Stimulated activated CD8-positive, alpha-beta memory T cell treated with anti-CD3 and anti-CD28 coated beads, Interleukin-4, amount 100 ng/mL, for 24 hours (primary cell): ENCODE results near the gene NLGN1.

ENCODE experiments used
- DNase-seq: peaks from one replicate; pipeline ENCODE4 v3.0.0-alpha.2; 2020; ENCODE audit warnings: low read depth

NLGN1 gene

GRCh38 chr3:173912126-173912525 lies 514.6 kb downstream of the NLGN1 start:
- DNase-seq: no peak

DNA sequence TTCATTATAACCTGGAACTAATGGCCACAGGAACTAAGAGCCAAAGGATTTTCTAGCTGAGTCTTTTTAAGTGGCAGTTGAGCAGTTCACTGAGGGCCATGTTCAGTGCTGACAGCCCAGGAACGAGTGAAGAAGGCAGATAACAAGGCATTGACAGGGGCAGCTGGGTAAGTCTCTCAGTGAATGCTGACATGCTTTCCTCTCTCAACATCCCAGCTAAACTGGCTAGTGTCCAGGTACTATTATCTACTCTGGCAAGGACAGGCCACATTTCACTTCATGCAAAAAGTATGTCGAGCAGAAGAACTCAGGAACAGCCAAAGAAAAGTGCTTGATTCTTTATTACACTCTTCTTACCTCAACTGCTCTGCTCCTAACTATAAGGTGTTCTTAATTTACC lies 515.9 kb downstream of the NLGN1 start:
- no peak for DNase-seq

GRCh38 chr3:173913974-173914421 lies 516.5 kb downstream of the NLGN1 start:
- no peak for DNase-seq

- DNase-seq: no peak
Measured at GRCh38 chr3:173916799-173917198, 519.3 kb downstream of the NLGN1 start.

DNA sequence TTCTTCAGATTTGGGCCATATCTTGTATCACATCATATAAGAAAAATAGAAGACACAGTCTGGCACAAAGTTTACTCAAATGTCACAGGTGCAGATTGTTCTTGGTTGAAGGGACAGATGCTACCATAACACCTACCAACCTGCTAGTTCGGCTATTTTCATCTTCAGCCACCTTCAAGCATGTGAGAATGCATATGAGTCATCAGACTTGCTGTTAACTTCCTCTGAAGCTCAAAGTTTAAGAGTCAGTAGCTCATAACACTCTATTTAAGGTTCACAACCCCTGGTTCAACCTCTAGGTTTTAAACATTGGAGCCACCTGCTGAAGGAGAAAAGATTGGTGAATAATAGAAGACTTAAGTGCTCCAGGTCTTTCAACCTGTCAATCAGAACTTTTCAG lies 522.8 kb downstream of the NLGN1 start:
- no peak for DNase-seq

GRCh38 chr3:173921732-173922131 lies 524.2 kb downstream of the NLGN1 start:
- DNase-seq: no peak

DNA sequence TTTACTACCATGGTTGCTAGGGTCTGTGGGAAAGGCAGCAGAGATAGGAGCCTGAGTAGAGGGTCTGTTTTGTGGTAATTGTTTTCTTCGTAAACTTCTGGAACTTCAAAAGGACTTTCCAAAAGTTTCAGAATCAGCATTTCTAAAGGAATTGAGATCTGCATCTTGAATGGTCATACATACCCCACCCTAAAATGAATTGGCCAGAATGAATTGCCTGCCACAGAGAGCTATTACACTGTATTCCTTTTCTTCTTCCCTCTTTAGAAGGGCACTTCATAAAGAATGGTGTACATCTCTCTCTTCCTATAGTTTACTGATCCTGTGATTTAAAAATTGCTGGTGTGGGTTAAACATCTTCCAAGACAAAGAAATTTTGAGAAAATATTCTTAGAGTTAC lies 525.7 kb downstream of the NLGN1 start:
- no peak for DNase-seq

GRCh38 chr3:173930251-173930650 lies 532.7 kb downstream of the NLGN1 start:
- no peak for DNase-seq

DNA sequence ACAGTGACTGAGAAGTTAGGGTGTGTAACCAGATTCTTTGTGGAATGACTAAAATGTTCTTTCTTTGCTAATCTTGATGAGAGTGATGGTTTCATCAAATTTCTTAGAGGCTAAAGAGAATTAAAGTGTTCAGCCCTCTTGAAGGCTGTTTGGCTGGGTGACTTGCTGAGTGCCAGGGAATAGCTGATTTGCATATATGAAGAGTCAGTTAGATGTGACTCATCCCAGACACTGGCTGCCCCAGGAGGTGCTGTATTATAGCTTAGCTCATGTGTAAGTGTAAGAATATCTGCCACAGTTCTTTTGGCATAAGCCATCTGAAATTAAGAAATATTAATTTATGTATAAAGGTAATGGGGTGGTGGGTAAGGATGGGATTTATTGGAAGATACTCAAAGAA lies 535.1 kb downstream of the NLGN1 start:
- no peak for DNase-seq

GRCh38 chr3:173933113-173933512 lies 535.6 kb downstream of the NLGN1 start:
- no peak for DNase-seq

DNA sequence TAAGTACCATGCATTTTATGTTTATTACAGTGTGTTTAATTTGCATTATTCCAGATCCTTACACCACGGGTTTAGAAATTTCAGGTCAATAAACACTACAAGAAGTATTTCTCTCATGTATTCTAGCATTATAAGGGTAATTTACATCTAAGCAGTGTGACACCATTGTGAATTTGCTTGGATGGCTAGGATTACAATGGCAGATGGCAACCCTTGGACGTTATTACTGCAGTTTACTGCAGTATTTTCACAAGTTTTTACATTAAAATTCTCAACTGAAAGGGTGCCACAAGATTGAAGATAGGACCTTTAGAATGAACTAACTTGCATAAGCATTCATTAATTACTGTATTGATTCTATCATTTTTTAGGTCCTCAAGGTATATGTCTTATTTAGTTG lies 538.8 kb downstream of the NLGN1 start:
- no peak for DNase-seq

DNA sequence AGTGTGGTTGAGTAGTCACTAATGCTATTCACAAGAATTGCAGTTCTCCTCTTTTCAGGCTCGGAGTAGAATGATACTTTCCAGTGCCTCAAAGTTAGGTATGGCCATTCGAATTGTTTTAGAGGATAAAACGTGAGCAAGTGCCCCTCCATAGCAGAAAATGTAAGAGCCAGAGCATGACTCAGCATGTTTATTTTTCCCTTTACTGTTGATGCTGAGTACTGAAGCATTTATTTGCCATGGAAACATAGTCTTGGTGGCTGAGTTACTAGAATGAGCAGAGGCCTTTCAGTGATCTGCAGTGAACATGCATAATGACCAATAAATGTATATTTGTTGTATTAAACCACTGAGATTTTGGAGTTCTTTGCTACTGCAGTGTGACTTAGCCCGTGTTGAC lies 540.6 kb downstream of the NLGN1 start:
- DNase-seq: no peak

DNA sequence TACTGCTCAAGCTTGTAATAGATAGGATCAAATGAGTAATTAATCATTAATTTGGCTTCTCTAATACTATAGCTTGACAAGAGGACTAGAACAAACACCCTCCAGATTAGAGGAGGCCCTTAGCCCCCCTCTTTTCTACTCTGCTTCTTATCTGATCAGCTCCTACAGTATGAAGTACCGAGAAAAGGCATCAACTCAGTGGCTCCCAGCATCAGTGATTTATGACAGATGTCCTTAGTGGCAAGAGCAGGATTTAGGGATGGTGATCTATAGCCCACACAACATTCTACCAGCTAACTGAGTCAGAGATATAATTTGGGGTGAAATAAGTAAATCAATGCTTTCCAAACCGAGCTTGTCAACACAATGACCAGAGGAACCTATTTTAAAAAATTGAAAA lies 541.1 kb downstream of the NLGN1 start:
- DNase-seq: no peak

DNA sequence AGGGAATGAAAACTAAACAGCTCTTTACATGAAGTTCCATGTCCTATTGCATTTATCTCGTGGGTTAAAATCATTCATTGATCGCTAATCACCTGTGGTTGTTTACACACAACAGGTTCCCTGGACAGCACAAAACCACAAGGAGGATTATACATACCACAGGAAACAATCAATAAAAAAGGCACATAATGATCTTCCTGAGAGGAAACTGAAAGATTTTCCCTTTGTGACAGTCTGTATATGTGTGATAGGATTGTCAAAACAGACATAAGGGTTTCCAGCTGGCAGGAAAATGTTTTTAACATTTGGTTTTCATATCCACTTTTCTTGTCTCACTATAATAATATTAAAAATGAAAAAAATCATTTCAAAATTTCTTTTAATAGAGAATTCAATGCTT lies 541.8 kb downstream of the NLGN1 start:
- DNase-seq: no peak

DNA sequence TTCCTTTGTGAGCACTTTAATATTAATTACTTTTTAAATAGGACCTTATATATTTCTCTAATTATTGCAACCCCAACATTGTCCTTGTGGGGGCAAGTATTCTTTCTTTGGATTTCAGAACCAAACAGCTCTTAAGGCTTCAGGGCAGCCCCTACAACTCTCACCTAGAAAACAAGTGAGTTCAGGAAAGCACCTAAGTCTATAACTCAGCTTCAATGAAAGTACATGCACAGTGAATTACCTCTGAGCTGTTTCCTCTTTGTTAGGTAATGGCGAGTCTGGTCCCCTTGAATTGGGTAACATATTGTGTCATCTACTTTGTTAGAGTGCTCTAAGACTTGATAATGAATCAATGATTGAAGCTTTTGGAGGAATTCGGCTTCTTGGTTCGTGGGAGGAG lies 545.7 kb downstream of the NLGN1 start:
- DNase-seq: no peak

DNA sequence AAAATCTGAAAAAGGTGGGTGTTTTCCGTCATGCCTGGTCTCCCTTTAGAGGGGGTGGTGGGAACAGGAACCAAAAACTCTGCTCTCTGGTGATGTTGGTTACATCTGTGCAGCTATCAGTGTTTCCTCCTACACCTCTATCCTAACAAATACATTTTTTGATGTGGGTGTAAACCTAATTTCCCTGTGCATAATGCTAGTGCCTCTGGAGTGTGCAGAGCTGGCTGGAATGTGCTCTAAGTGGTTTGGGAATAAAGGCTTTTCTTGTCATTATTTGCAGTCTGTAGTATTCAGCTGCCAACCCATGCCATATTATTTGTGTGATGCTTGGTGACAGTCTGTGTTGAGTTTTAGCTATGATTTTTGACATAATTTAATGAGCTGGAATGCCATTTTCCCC lies 547.6 kb downstream of the NLGN1 start:
- DNase-seq: no peak

DNA sequence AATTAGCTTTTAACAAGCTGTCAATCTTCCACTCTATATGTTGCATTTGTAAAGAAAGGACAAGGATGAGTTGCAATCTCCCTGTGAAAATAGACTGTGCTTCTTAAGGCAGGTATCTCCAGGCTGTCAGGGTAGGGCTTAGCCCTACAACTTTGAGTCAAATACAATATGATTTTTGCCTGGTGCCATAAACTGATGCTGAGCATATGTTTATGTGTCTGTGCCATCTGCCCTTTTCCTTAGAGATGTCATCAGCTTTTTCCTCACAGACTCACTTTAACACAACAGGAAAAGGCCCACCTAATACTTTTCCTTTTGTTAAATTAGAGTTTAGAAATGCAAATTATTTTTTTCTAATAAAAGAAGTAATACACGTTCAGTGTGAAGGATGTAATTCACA lies 548.3 kb downstream of the NLGN1 start:
- DNase-seq: no peak

DNA sequence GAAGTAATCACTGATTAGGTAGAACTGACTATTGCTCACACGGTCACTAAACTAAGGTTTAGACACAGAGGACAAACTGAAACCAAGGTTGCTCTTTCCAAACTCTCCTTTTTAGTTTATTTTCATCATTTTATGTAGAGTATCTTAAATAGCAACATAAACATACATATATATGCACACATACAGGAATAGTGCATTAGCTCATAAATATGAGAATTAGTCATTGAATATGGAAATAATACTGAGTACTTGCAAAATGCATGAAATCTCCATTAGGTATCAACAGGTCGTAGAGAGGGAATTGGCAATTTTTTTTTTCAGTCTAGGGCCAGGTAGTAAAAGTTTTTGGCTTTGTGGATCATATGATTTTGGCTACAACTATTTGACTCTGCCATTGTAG lies 557.1 kb downstream of the NLGN1 start:
- no peak for DNase-seq

GRCh38 chr3:173957646-173958045 lies 560.1 kb downstream of the NLGN1 start:
- DNase-seq: no peak

DNA sequence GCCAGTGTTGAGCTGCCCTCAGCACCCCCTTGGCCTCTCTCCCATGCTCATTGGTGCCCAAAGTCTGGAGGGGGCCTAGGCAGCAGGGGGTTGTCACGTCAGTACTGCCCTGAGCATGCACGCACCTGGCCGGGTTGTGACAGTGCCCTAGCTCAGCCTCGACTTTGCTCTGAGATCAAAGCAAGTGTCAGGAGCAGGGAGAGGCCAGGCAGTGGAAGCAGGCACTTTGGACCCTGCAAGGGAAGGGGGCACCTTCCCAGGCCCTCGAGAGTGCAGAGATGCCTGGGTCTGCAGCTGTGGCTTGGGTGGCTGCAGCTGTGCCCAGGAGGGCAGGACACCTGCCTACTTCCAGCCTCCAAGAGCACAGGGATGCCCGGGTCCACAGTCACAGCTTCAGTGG lies 561.3 kb downstream of the NLGN1 start:
- DNase-seq: no peak

DNA sequence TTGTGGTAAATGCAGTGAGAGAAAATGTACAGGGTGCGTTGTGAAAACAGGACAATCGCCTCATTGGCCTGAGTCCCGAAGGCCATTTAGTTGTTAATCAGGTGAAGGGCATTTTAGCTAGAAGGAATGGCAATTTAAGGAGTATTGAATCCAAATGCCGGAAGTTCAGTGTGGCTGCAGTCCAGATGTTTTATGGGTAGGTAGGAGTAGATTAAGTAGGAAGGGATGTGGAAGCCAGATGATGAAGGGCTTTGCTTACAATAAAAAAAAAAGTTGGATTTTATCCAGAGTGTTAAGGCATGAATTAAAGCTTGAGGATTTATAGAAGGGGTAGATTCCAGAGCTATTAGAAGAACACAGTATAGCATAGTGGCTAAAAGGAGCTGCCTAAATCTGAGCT lies 572.7 kb downstream of the NLGN1 start:
- no peak for DNase-seq

DNA sequence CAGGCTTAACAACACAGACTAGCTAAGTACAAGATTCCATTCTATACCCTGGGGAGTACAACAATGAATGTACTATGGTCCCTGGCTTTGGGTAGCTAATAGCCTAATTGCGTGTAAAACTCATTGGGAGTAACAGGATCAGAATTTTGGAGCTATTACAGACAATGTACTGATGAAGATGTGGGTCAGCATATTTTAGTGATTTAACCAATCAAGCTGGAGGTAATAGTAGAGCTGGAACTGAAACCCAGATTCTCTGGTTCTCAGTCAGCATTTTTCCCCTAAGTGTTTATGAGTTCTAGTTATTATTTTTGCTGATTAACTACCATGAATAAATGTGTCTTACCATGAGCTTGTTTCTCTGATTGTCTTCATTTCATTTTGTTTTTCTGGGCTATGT lies 578.7 kb downstream of the NLGN1 start:
- DNase-seq: no peak

GRCh38 chr3:173977747-173978146 lies 580.2 kb downstream of the NLGN1 start:
- no peak for DNase-seq

DNA sequence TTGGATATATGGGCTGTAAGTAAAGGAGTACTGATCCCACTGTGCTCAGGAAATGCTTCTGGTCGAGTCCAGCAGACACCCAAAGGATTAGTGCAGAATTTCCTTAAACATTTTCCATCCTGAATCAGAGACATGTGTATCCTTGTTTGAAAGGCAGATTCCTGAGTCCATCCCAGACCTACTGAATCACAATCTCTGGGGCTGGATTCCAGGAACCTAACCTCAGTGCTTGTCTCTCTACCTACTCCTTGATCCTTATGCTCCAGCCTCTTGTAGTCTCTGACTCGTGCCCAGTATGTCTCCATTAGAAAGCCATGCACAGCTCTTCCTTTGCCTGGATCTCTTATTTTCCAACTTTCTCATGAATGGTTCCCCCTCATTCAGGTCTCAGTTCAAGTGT lies 585.8 kb downstream of the NLGN1 start:
- no peak for DNase-seq

DNA sequence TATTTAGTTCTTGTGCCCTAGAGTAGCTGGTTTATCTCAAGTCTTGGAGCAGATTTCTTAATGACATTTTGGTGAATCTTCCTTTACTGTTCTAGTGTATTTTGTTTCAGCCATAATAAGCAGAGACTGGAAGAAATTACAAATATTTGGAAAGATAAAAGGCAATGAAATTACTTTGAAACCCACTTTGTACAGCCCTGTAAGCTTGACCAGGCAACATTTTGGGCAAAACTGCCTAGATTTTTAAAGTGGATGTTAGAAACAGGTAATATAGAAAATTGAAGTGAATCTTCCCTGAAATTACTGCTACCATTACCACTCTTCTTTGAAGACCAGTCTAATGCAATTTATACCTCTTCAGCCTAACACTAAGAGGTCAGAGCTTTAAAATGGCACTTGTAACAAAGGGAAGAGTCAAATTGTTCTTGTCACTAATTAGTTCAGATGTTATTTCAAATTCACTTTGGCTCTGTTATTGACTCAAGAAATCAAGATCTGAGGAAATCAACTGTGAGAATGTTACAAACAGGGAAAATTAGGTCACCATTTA lies 589.4 kb downstream of the NLGN1 start:
- DNase-seq: no peak
